ENCODE data around the gene APRT.
"Not testable (repeated sequence)": the region's sequence is repeated elsewhere in the genome, so short reads cannot be mapped to it uniquely, and the experiment has no call there.

APRT gene

GRCh38 chr16:88841521-88842307 lies 30.0 kb upstream of the APRT start:
- no peak for DNase-seq

GRCh38 chr16:88840600-88841215 lies 29.0 kb upstream of the APRT start:
- no peak for DNase-seq

- no peak for DNase-seq
Measured at GRCh38 chr16:88839745-88840599, 28.2 kb upstream of the APRT start.

- no peak for DNase-seq
Measured at GRCh38 chr16:88839026-88839529, 27.4 kb upstream of the APRT start.

- DNase-seq = no peak
Measured at GRCh38 chr16:88838566-88838965, 26.8 kb upstream of the APRT start.

GRCh38 chr16:88837806-88838205 lies 26.1 kb upstream of the APRT start:
- no peak for DNase-seq

GRCh38 chr16:88836791-88837190 lies 25.1 kb upstream of the APRT start:
- no peak for DNase-seq

GRCh38 chr16:88835818-88836217 lies 24.1 kb upstream of the APRT start:
- no peak for DNase-seq

- DNase-seq = no peak
Measured at GRCh38 chr16:88835383-88835782, 23.7 kb upstream of the APRT start.

- DNase-seq = no peak
Measured at GRCh38 chr16:88834670-88835069, 22.9 kb upstream of the APRT start.

- DNase-seq = no peak
Measured at GRCh38 chr16:88833086-88833485, 21.4 kb upstream of the APRT start.

- no peak for DNase-seq
Measured at GRCh38 chr16:88831838-88832237, 20.1 kb upstream of the APRT start.

GRCh38 chr16:88830783-88831182 lies 19.1 kb upstream of the APRT start:
- no peak for DNase-seq

GRCh38 chr16:88830258-88830657 lies 18.5 kb upstream of the APRT start:
- DNase-seq = no peak

- DNase-seq = no peak
Measured at GRCh38 chr16:88828711-88829110, 17.0 kb upstream of the APRT start.

GRCh38 chr16:88827727-88828126 lies 16.0 kb upstream of the APRT start:
- DNase-seq = no peak

GRCh38 chr16:88826070-88826840 lies 14.5 kb upstream of the APRT start:
- DNase-seq = no peak

GRCh38 chr16:88825146-88825545 lies 13.4 kb upstream of the APRT start:
- no peak for DNase-seq

- DNase-seq = no peak
Measured at GRCh38 chr16:88824256-88825077, 12.7 kb upstream of the APRT start.

- DNase-seq = not testable (repeated sequence)
Measured at GRCh38 chr16:88823646-88824045, 11.9 kb upstream of the APRT start.

- no peak for DNase-seq
Measured at GRCh38 chr16:88822281-88823040, 10.7 kb upstream of the APRT start.

All from activated CD4-positive, alpha-beta T cell treated with anti-CD3 and anti-CD28 coated beads, Interleukin-2, amount 50 U/mL, for 4 hours (primary cell).